Common myeloid progenitor, CD34-positive (primary cell): Measurements from ENCODE around the gene APPL1.

Experiments used
- CTCF ChIA-PET: fragments of 350-600 bp; sonication (Branson Sonifier 250); formaldehyde crosslinking; loops from one replicate; lab custom pipeline; 2021; ENCODE audit warnings: antibody characterized with exemption; lab: Charles Lee
- POLR2A ChIA-PET: fragments of 350-600 bp; sonication (Branson Sonifier 250); formaldehyde crosslinking; loops from one replicate; lab custom pipeline; 2021; ENCODE audit warnings: antibody characterized with exemption; lab: Charles Lee
- DNase-seq, 3 donors: peaks; one replicate each; pipeline versions ENCODE4 v3.0.0 to v3.0.0-alpha.2; 2013
- H3K27ac ChIP-seq, 2 experiments: 1 replicate in 1 of 2; 2 replicates in 1 of 2; pipeline ENCODE4 v1.7.0; 2013; ENCODE audit warnings: inconsistent platforms in 2 of 2, low read length in 2 of 2, mild to moderate bottlenecking in 2 of 2, low read depth in 1 of 2, moderate library complexity in 1 of 2; ENCODE audit not compliant: severe bottlenecking in 2 of 2, insufficient read depth in 1 of 2, poor library complexity in 1 of 2
- H3K27me3 ChIP-seq, 5 experiments: replicated peaks in 2 of 5; 1 replicate in 3 of 5; 2 replicates in 2 of 5; pipeline versions ENCODE4 v1.6.1 to v1.7.0; 2013; ENCODE audit warnings: low read length in 4 of 5, mild to moderate bottlenecking in 2 of 5, moderate library complexity in 2 of 5, inconsistent platforms in 1 of 5; ENCODE audit not compliant: insufficient read depth in 5 of 5, control insufficient read depth in 4 of 5
- H3K36me3 ChIP-seq, 4 experiments: 1 replicate in 2 of 4; 2 replicates in 2 of 4; pipeline versions ENCODE4 v1.6.1 to v1.7.0; 2013; ENCODE audit warnings: low read length in 3 of 4, control low read depth in 1 of 4, mild to moderate bottlenecking in 1 of 4; ENCODE audit not compliant: control insufficient read depth in 4 of 4, insufficient read depth in 4 of 4
- H3K4me1 ChIP-seq, 4 experiments: 1 replicate in 3 of 4; 2 replicates in 1 of 4; pipeline versions ENCODE4 v1.6.1 to v1.7.1; 2013; ENCODE audit warnings: low read length in 3 of 4, mild to moderate bottlenecking in 3 of 4, control low read depth in 1 of 4, inconsistent platforms in 1 of 4, moderate library complexity in 1 of 4; ENCODE audit not compliant: control insufficient read depth in 4 of 4, insufficient read depth in 4 of 4; ENCODE audit errors: control extremely low read depth in 1 of 4
- H3K4me3 ChIP-seq, 7 experiments: 1 replicate in 4 of 7; 2 replicates in 3 of 7; pipeline versions ENCODE4 v1.5.1 to v1.7.0; 2013; ENCODE audit warnings: mild to moderate bottlenecking in 7 of 7, low read length in 6 of 7, moderate library complexity in 6 of 7, inconsistent platforms in 2 of 7, low read depth in 2 of 7, control low read depth in 1 of 7; ENCODE audit not compliant: insufficient read depth in 4 of 7, control insufficient read depth in 1 of 7; ENCODE audit errors: extremely low read depth in 1 of 7
- H3K9me3 ChIP-seq, 5 experiments: 1 replicate in 4 of 5; 2 replicates in 1 of 5; pipeline versions ENCODE4 v1.6.1 to v1.7.1; 2013; ENCODE audit warnings: low read length in 4 of 5, mild to moderate bottlenecking in 2 of 5, inconsistent platforms in 1 of 5, low read depth in 1 of 5, moderate library complexity in 1 of 5; ENCODE audit not compliant: control insufficient read depth in 4 of 5, insufficient read depth in 2 of 5; ENCODE audit errors: control extremely low read depth in 1 of 5
- WGBS: methylation state at CpG from one replicate; pipeline ENCODE4 v1.1.5; 2013; ENCODE audit not compliant: insufficient coverage; 5-methylcytosine and 5-hydroxymethylcytosine counted together

Gene APPL1

GRCh38 chr3:57309769-57310360 is 82.3 kb downstream of the APPL1 start:
- WGBS, result 33% methylated on average over 1 of the region's 3 CpGs
- Histone ChIP-seq H3K27me3 (no peaks in the 10 kb centered on the region), H3K4me1 (peaks cover 0 to 5% (median 0%) of the 10 kb centered on the region in 4 experiments), H3K4me3 (no peak overlapping the region), H3K36me3 (no peaks in the 10 kb centered on the region), H3K9me3 (no peaks in the 10 kb centered on the region), H3K27ac (no peak overlapping the region)
- CTCF ChIA-PET, result no interaction called here
- peak; percentile 11 to 73 (median 54) for DNase-seq
- POLR2A ChIA-PET, result no interaction called here

DNA sequence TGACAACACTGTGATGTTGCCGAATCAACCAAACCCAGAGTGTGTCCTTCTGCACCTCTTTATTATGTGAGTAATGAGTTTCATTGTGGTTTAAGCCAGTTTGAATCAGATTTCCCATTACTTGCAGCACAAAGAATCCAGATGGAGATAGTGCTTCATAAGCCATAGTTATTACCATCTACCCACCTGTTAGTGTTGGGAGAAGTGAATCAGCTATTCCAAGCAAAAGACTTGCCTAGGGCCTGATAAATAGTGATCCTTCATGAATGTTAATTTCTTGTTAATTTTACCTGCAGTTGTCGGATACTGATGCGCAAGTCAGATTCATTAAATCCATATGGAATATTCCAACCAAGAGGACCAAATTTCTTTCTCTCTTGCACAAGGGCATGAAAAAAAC is 86.7 kb downstream of the APPL1 start:
- Histone ChIP-seq H3K27me3 (no peaks in the 10 kb centered on the region), H3K36me3 (no peaks in the 10 kb centered on the region), H3K27ac (no peak overlapping the region), H3K4me3 (no peak overlapping the region), H3K9me3 (peaks cover 0 to 7% (median 0%) of the 10 kb centered on the region in 5 experiments), H3K4me1 (peaks cover 0 to 5% (median 0%) of the 10 kb centered on the region in 4 experiments)
- WGBS, result 90% methylated on average over 2 of the region's 3 CpGs
- ChIA-PET CTCF (interaction anchor here (0.5 kb wide), 1 partner anchor 67 kb away, joined by 3 read pairs; no protein-coding TSS in a partner anchor), POLR2A (no interaction called here)
- DNase-seq, result no peak
